K562 (cell line): ENCODE data around the gene UBE2S. TPM values are rescaled to one million over a fixed set of nuclear protein-coding genes. Genes with fewer than 3 reads are reported as not detected.

ENCODE experiments used
- CBFA2T3 ChIP-seq: fragments of 450-650 bp; IDR thresholded peaks from 2 replicates; pipeline ENCODE4 v1.6.1; 2017
- CEBPG ChIP-seq, 3 experiments: fragments of 200-800 bp in 1 of 3; sonication (Bioruptor generic) in 1 of 3; sonication (generic) in 1 of 3; formaldehyde crosslinking in 1 of 3; IDR thresholded peaks in 2 of 3; conservative IDR thresholded peaks in 1 of 3; 2 replicates each; pipeline versions ENCODE4 v1.6.1 to v1.8.0; 2016 to 2022; ENCODE audit warnings: missing compliant biosample characterization in 2 of 3, missing genetic modification characterization in 2 of 3, mild to moderate bottlenecking in 1 of 3, missing genetic modification reagents in 1 of 3
- DIDO1 ChIP-seq: fragments of 450-650 bp; IDR thresholded peaks from 2 replicates; pipeline ENCODE4 v1.6.1; 2016; ENCODE audit warnings: low read depth, missing biosample characterization, missing genetic modification characterization
- EGR1 ChIP-seq: fragments of 450-650 bp; conservative IDR thresholded peaks from 2 replicates; pipeline ENCODE4 v1.6.1; 2017; ENCODE audit warnings: mild to moderate bottlenecking
- FOXA1 ChIP-seq: fragments of 450-650 bp; IDR thresholded peaks from 2 replicates; pipeline ENCODE4 v1.6.1; 2016; ENCODE audit warnings: mild to moderate bottlenecking, borderline replicate concordance
- FOXP4 ChIP-seq: sonication (generic); formaldehyde crosslinking; IDR thresholded peaks from 2 replicates; pipeline ENCODE4 v1.8.0; 2022; ENCODE audit warnings: mild to moderate bottlenecking, missing genetic modification reagents, borderline replicate concordance
- HDGF ChIP-seq: fragments of 450-650 bp; IDR thresholded peaks from 2 replicates; pipeline ENCODE4 v1.6.1; 2016
- KDM5B ChIP-seq: fragments of 200-600 bp; sonication (generic); IDR thresholded peaks from 2 replicates; pipeline ENCODE4 v1.6.1; 2012; ENCODE audit warnings: low read depth, mild to moderate bottlenecking, moderate library complexity, low read length, control low read depth, inconsistent platforms; ENCODE audit not compliant: insufficient replicate concordance
- NBN ChIP-seq: fragments of 450-650 bp; IDR thresholded peaks from 2 replicates; pipeline ENCODE4 v1.6.1; 2016; ENCODE audit warnings: low read depth, mild to moderate bottlenecking
- NFIX ChIP-seq: fragments of 250-450 bp; sonication (Bioruptor Pico); IDR thresholded peaks from 2 replicates; pipeline ENCODE4 v1.4.0; 2020; ENCODE audit warnings: low read depth, mild to moderate bottlenecking, moderate library complexity
- PTBP1 ChIP-seq: fragments of 200-400 bp; formaldehyde crosslinking; IDR thresholded peaks from 2 replicates; pipeline ENCODE4 v1.6.1; 2017; ENCODE audit warnings: low read depth, low read length
- RAD21 ChIP-seq, 2 experiments: fragments of 250-450 bp in 1 of 2; fragments of 450-650 bp in 1 of 2; sonication (Bioruptor Pico) in 1 of 2; formaldehyde crosslinking in 1 of 2; IDR thresholded peaks in 1 of 2; conservative IDR thresholded peaks in 1 of 2; 2 replicates each; pipeline versions ENCODE4 v1.4.0 to v1.8.0; 2020 to 2022; ENCODE audit warnings: mild to moderate bottlenecking in 2 of 2, moderate library complexity in 1 of 2
- RBFOX2 ChIP-seq: fragments of 200-400 bp; formaldehyde crosslinking; IDR thresholded peaks from 2 replicates; pipeline ENCODE4 v1.6.1; 2017; ENCODE audit warnings: low read depth, mild to moderate bottlenecking, low read length, moderate library complexity
- RBM22 ChIP-seq: fragments of 200-400 bp; formaldehyde crosslinking; IDR thresholded peaks from 2 replicates; pipeline ENCODE4 v1.6.1; 2018; ENCODE audit warnings: low read length, low read depth; ENCODE audit not compliant: poor library complexity, severe bottlenecking
- RFX1 ChIP-seq: fragments of 450-650 bp; IDR thresholded peaks from 2 replicates; pipeline ENCODE4 v1.6.1; 2016; ENCODE audit warnings: mild to moderate bottlenecking, moderate library complexity
- SP1 ChIP-seq: sonication (generic); formaldehyde crosslinking; IDR thresholded peaks from 2 replicates; pipeline ENCODE4 v1.8.1; 2022; ENCODE audit warnings: mild to moderate bottlenecking, missing genetic modification reagents
- SP2 ChIP-seq: IDR thresholded peaks from 2 replicates; pipeline ENCODE4 v1.6.1; 2011; ENCODE audit warnings: mild to moderate bottlenecking, low read depth, low read length, moderate library complexity; ENCODE audit not compliant: poor library complexity, severe bottlenecking; ENCODE audit errors: extremely low read depth
- TRIM24 ChIP-seq, 2 experiments: fragments of 450-650 bp; IDR thresholded peaks; 2 replicates each; pipeline ENCODE4 v1.6.1; 2016
- XRCC3 ChIP-seq: fragments of 450-650 bp; IDR thresholded peaks from 2 replicates; pipeline ENCODE4 v1.6.1; 2017; ENCODE audit warnings: mild to moderate bottlenecking, moderate library complexity
- ZNF212 ChIP-seq: fragments of 450-650 bp; formaldehyde crosslinking; IDR thresholded peaks from 2 replicates; pipeline ENCODE4 v1.4.0; 2020; ENCODE audit warnings: mild to moderate bottlenecking
- ZNF280A ChIP-seq: fragments of 450-650 bp; IDR thresholded peaks from 2 replicates; pipeline ENCODE4 v1.6.1; 2018; ENCODE audit warnings: mild to moderate bottlenecking, low read depth; ENCODE audit not compliant: partially characterized antibody
- ZNF583 ChIP-seq: fragments of 250-450 bp; sonication (Bioruptor Pico); IDR thresholded peaks from 2 replicates; pipeline ENCODE4 v1.4.0; 2020
- ZNF76 ChIP-seq: fragments of 250-450 bp; sonication (Bioruptor Pico); IDR thresholded peaks from 2 replicates; pipeline ENCODE4 v1.4.0; 2020; ENCODE audit warnings: mild to moderate bottlenecking, moderate library complexity, borderline replicate concordance
- ZNF778 ChIP-seq: fragments of 450-650 bp; formaldehyde crosslinking; IDR thresholded peaks from 2 replicates; pipeline ENCODE4 v1.4.0; 2020; ENCODE audit warnings: mild to moderate bottlenecking, moderate library complexity
- polyA plus RNA-seq, 8 experiments: library from polyadenylated mRNA; depleted of rRNA in 4 of 8; stranded (reverse) in 5 of 8; unstranded in 3 of 8; fragments of >200 nt; fragmentation: Nextera tagmentation in 2 of 8; fragmentation: Illumina TruSeq in 1 of 8; extraction: Ambion mirVana in 2 of 8; extraction: Trizol in 1 of 8; gene quantifications; 2 replicates each; pipeline versions ENCODE4 v1.2.1 to v1.2.3, GENCODE V29; 2011 to 2014; ENCODE audit warnings: inconsistent platforms in 1 of 8, missing spikeins in 1 of 8
- total RNA-seq, 7 experiments: library from RNA; depleted of rRNA in 6 of 7; stranded (reverse); fragments of >200 nt in 6 of 7; fragmentation: Illumina TruSeq in 2 of 7; extraction: Trizol in 2 of 7; gene quantifications; 2 replicates each; pipeline versions ENCODE4 v1.2.1 to v1.2.3, GENCODE V29; 2011 to 2021; ENCODE audit warnings: low replicate concordance in 1 of 7
- TF ChIP-seq, protein P1 (sequence below): fragments of 250-450 bp; sonication (Bioruptor Pico); IDR thresholded peaks from 2 replicates; pipeline ENCODE4 v1.5.1; 2021; ENCODE audit warnings: mild to moderate bottlenecking

Gene UBE2S
- total and polyA plus RNA-seq, 9 of the 15 experiments (the other 6 are each of a cell fraction or from before 2014, with no cell fraction given) = 1.5 to 1,305 (median 157) TPM

- TF ChIP-seq SP1 (CRISPR knock-in tag) (no peak), RAD21 (CRISPR knock-in tag; conservative IDR thresholded peaks at IDR 0.05 in 1 of 2, IDR thresholded peaks at IDR 0.05 in 1 of 2) (no peak), FOXP4 (no peak), CBFA2T3 (no peak), ZNF778 (CRISPR knock-in tag) (no peak), XRCC3 (no peak), DIDO1 (tag) (no peak), TRIM24 (IDR thresholded peaks at IDR 0.05) (no peak), PTBP1 (0 out of 2 replicates have a peak, but pooled peaks have one; percentile 25), HDGF (no peak), ZNF212 (no peak), FOXA1 (no peak), ZNF76 (CRISPR knock-in tag) (no peak), CEBPG (CRISPR knock-in tag; IDR thresholded peaks at IDR 0.05) (peak; percentile 66), CEBPG (tag; conservative IDR thresholded peaks at IDR 0.05 in 1 of 2, IDR thresholded peaks at IDR 0.05 in 1 of 2) (no peak), RFX1 (peak; percentile 88), RBM22 (peak; percentile 60), ZNF583 (CRISPR knock-in tag) (no peak), NBN (no peak), NFIX (CRISPR knock-in tag) (no peak), SP2 (no peak), EGR1 (no peak), ZNF280A (no peak), KDM5B (peak; percentile 66), RBFOX2 (peak; percentile 23; the same call in 1 of the 2 replicates)
- TF ChIP-seq, protein P1, sequence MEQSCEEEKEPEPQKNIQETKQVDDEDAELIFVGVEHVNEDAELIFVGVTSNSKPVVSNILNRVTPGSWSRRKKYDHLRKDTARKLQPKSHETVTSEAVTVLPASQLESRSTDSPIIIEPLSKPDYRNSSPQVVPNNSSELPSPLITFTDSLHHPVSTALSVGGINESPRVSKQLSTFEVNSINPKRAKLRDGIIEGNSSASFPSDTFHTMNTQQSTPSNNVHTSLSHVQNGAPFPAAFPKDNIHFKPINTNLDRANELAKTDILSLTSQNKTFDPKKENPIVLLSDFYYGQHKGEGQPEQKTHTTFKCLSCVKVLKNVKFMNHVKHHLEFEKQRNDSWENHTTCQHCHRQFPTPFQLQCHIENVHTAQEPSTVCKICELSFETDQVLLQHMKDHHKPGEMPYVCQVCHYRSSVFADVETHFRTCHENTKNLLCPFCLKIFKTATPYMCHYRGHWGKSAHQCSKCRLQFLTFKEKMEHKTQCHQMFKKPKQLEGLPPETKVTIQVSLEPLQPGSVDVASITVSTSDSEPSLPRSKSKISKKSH (CRISPR knock-in tag) = no peak
Measured at GRCh38 chr19:55451965-55452748, 44.6 kb upstream of the UBE2S start (continued).
